Central memory CD8-positive, alpha-beta T cell (primary cell): ENCODE data around the gene STAT2.
"Not testable (repeated sequence)": the region's sequence is repeated elsewhere in the genome, so short reads cannot be mapped to it uniquely, and the experiment has no call there.

Experiments used
- ATAC-seq: fragments of 150-1000 bp; cut with Tn5 transposase; replicated peaks from 2 replicates; pipeline ENCODE4 v1.10.0; 2022; ENCODE audit warnings: mild to moderate bottlenecking, moderate FRiP score, moderate number of reproducible peaks; ENCODE audit not compliant: poor library complexity, severe bottlenecking; ENCODE audit errors: extremely low read depth
- DNase-seq, 2 donors: peaks; one replicate each; pipeline ENCODE4 v3.0.0; 2021; ENCODE audit warnings: low spot score in 2 of 2
- H3K27ac Mint-ChIP-seq: one replicate; pipeline ENCODE4 v1.8.0; 2022; ENCODE audit warnings: low read depth, mild to moderate bottlenecking, moderate library complexity, mixed read lengths
- H3K27me3 Mint-ChIP-seq: one replicate; pipeline ENCODE4 v1.8.0; 2022; ENCODE audit warnings: mixed read lengths
- H3K36me3 Mint-ChIP-seq: one replicate; pipeline ENCODE4 v1.8.0; 2022; ENCODE audit warnings: mild to moderate bottlenecking, moderate library complexity, mixed read lengths; ENCODE audit not compliant: insufficient read depth
- H3K4me1 Mint-ChIP-seq: one replicate; pipeline ENCODE4 v1.8.0; 2022; ENCODE audit warnings: mixed read lengths
- H3K4me3 Mint-ChIP-seq: one replicate; pipeline ENCODE4 v1.8.0; 2022; ENCODE audit warnings: mild to moderate bottlenecking, moderate library complexity, mixed read lengths
- H3K9me3 Mint-ChIP-seq: one replicate; pipeline ENCODE4 v1.8.0; 2022; ENCODE audit warnings: mixed read lengths

The STAT2 gene

GRCh38 chr12:56359851-56360767 lies at the start of gene STAT2:
STAT2 (minus strand) TSS chr12:56360107; CDS start chr12:56356571, 3,536 bp downstream.
- peak; percentile 97 for ATAC-seq
- DNase-seq, result peak; percentile 97 to 100
- peak within 1 kb of the TSS; percentile 98 for H3K27ac Mint-ChIP-seq
- H3K4me1 Mint-ChIP-seq, result peaks cover 16% of the 10 kb centered on the region
- H3K36me3 Mint-ChIP-seq, result peaks cover 13% of the 10 kb centered on the region
- H3K27me3 Mint-ChIP-seq, result no peaks in the 10 kb centered on the region
- peak within 1 kb of the TSS; percentile 90 for H3K4me3 Mint-ChIP-seq
- no peaks in the 10 kb centered on the region for H3K9me3 Mint-ChIP-seq

DNA sequence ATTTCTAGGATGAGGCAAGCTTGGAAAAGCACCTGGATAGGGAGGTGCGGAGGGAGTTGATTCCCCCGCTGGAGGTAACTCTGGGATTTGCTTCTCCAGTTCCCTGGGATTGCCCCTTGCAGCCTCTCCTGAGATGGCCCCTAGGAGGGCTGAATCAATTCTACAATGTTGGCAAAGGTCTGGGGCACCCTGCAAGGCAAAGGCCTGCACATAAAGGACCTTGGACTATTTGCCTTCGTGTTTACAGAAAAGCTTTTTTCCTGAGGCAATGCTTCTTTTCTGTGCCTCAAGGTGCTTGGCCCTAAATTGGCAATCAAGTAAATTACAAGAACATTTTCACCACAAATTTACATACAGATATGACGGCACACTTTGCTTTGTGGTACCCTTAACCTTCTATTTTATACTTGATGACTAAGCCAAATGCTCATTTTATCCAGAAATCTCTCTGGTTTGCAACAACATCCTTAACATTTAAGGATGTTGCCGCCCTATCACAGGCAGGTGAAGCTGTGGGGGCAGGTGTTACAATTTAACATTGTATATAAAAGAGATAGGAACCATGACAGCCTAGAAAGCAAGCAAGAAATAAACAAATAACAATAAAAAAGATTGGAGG lies 49.0 kb upstream of the STAT2 start:
- H3K4me1 Mint-ChIP-seq, result no peaks in the 10 kb centered on the region
- ATAC-seq (no peak), DNase-seq (no peak)
- H3K36me3 Mint-ChIP-seq, result no peaks in the 10 kb centered on the region
- H3K9me3 Mint-ChIP-seq, result no peaks in the 10 kb centered on the region
- H3K4me3 Mint-ChIP-seq, result no peak overlapping the region
- H3K27ac Mint-ChIP-seq, result no peak overlapping the region
- H3K27me3 Mint-ChIP-seq, result no peaks in the 10 kb centered on the region

- H3K27me3 Mint-ChIP-seq, H3K4me3 Mint-ChIP-seq, H3K36me3 Mint-ChIP-seq, H3K9me3 Mint-ChIP-seq, ATAC-seq, H3K27ac Mint-ChIP-seq, DNase-seq, H3K4me1 Mint-ChIP-seq: not testable (repeated sequence)
These were observed 44.3 kb upstream of the STAT2 start for GRCh38 chr12:56404227-56404626.

DNA sequence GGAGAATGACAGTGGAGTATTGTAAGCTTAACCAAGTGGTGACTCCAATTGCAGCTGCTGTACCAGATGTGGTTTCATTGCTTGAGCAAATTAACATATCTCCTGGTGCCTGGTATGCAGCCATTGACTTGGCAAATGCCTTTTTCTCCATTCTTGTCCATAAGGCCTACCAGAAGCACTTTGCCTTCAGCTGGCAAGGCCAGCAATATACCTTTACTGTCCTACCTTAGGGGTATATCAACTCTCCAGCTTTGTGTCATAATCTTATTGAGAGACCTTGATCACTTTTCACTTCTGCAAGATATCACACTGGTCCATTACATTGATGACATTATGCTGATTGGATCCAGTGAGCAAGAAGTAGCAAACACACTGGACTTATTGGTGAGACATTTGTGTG lies 41.7 kb upstream of the STAT2 start:
- not testable (repeated sequence) for ATAC-seq, H3K27me3 Mint-ChIP-seq, H3K4me1 Mint-ChIP-seq, DNase-seq, H3K36me3 Mint-ChIP-seq, H3K27ac Mint-ChIP-seq, H3K4me3 Mint-ChIP-seq
- H3K9me3 Mint-ChIP-seq, result peaks cover 11% of the 10 kb centered on the region

GRCh38 chr12:56401125-56401524 lies 41.2 kb upstream of the STAT2 start:
- H3K9me3 Mint-ChIP-seq, result peaks cover 11% of the 10 kb centered on the region
- not testable (repeated sequence) for H3K27ac Mint-ChIP-seq, ATAC-seq, DNase-seq, H3K4me3 Mint-ChIP-seq, H3K36me3 Mint-ChIP-seq, H3K27me3 Mint-ChIP-seq, H3K4me1 Mint-ChIP-seq

DNA sequence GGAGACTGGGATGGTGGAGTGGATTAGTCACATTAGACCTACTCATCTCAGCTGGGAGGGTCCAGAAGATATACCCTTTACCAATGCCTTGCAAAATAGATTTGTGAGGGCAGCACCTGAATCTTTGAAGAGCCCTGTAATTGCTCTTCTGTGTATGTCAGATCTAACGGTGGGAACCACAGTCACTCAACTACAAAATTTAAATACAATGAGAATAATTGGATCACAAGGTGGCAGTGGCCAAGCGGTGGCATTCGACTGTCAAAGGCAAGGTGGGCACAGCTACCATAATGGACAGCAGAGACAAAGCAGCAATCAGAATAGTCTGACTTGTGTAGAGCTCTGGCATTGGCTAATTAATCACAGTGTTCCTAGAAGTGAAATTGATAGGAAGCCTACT lies 39.6 kb upstream of the STAT2 start:
- not testable (repeated sequence) for H3K27me3 Mint-ChIP-seq, ATAC-seq, H3K4me3 Mint-ChIP-seq, DNase-seq, H3K36me3 Mint-ChIP-seq, H3K27ac Mint-ChIP-seq, H3K4me1 Mint-ChIP-seq
- H3K9me3 Mint-ChIP-seq, result peaks cover 11% of the 10 kb centered on the region

GRCh38 chr12:56398324-56398723 lies 38.4 kb upstream of the STAT2 start:
- Mint-ChIP-seq H3K27me3 (no peaks in the 10 kb centered on the region), H3K27ac (no peak overlapping the region), H3K9me3 (peaks cover 11% of the 10 kb centered on the region), H3K4me3 (no peak overlapping the region), H3K36me3 (peaks cover 4% of the 10 kb centered on the region), H3K4me1 (no peaks in the 10 kb centered on the region)
- ATAC-seq (no peak), DNase-seq (no peak)

DNA sequence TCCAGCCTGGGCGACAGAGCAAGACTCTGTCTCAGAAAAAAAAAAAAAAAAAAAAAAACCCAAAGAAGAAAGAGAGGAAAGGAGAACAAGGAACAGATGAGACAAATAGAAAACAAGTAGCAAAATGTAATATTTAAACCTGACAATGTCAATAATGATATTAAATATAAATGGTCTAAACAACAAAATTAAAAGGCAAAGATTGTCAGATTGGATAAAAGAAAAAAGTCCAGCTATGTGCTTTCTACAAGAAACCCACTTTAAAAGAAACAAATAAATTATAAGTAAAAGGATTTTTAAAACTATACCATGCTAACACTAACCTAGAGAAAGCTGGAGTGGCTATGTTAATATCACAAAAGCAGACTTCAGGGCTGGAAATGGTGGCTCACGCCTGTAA lies 32.4 kb upstream of the STAT2 start:
- no peak for DNase-seq
- no peaks in the 10 kb centered on the region for H3K9me3 Mint-ChIP-seq
- no peak overlapping the region for H3K27ac Mint-ChIP-seq
- H3K36me3 Mint-ChIP-seq, result no peaks in the 10 kb centered on the region
- H3K4me3 Mint-ChIP-seq, result no peak overlapping the region
- no peak for ATAC-seq
- H3K4me1 Mint-ChIP-seq, result no peaks in the 10 kb centered on the region
- no peaks in the 10 kb centered on the region for H3K27me3 Mint-ChIP-seq

DNA sequence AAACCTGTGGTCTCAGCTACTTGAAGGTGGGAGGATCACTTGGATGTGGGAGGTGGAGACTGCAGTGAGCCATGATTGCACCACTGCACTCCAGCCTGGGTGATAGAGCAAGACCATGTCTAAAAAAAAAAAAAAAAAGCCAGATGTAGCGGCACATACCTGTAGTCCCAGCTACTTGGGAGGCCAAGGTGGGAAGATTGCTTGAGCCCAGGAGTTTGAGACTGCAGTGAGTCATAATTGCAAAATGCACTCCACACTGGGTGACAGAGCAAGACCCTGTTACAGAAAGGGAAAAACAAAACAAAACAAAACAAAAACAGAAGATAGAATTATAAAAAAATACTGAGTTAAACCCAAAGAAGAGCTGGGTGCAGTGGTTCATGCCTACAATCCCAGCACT lies 31.8 kb upstream of the STAT2 start:
- no peak for DNase-seq
- ATAC-seq, result no peak
- Mint-ChIP-seq H3K27me3 (no peaks in the 10 kb centered on the region), H3K27ac (no peak overlapping the region), H3K36me3 (no peaks in the 10 kb centered on the region), H3K9me3 (no peaks in the 10 kb centered on the region), H3K4me3 (no peak overlapping the region), H3K4me1 (no peaks in the 10 kb centered on the region)

DNA sequence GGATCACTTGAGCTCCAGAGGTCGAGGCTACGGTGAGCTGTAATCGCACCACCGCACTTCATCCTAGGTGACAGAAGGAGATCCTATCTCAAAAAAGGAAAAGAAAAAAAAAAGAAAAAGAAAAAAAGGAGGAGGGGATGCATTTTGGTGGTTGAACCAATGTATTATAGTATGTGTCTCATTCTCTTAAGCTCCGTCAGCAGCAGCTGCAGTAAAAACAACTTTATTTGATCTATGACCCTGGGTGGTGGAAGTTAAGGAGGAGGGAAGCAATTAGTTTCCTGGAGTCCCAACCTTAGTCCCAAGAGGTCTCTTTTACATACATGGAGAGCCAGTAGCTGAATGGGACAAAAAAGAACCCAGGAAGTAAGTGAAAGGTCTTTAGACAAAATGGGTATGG lies 29.5 kb upstream of the STAT2 start:
- H3K4me3 Mint-ChIP-seq, result no peak overlapping the region
- no peaks in the 10 kb centered on the region for H3K4me1 Mint-ChIP-seq
- peaks cover 2% of the 10 kb centered on the region for H3K36me3 Mint-ChIP-seq
- no peak overlapping the region for H3K27ac Mint-ChIP-seq
- no peaks in the 10 kb centered on the region for H3K27me3 Mint-ChIP-seq
- DNase-seq (no peak), ATAC-seq (no peak)
- H3K9me3 Mint-ChIP-seq, result no peaks in the 10 kb centered on the region

GRCh38 chr12:56387152-56387736 lies 27.3 kb upstream of the STAT2 start:
- Mint-ChIP-seq H3K27me3 (no peaks in the 10 kb centered on the region), H3K4me1 (no peaks in the 10 kb centered on the region), H3K36me3 (peaks cover 2% of the 10 kb centered on the region), H3K27ac (no peak overlapping the region), H3K4me3 (no peak overlapping the region), H3K9me3 (no peaks in the 10 kb centered on the region)
- no peak for DNase-seq
- no peak for ATAC-seq

- H3K9me3 Mint-ChIP-seq, result no peaks in the 10 kb centered on the region
- ATAC-seq (no peak), DNase-seq (no peak)
- no peak overlapping the region for H3K4me3 Mint-ChIP-seq
- peaks cover 2% of the 10 kb centered on the region for H3K36me3 Mint-ChIP-seq
- no peaks in the 10 kb centered on the region for H3K4me1 Mint-ChIP-seq
- no peak overlapping the region for H3K27ac Mint-ChIP-seq
- no peaks in the 10 kb centered on the region for H3K27me3 Mint-ChIP-seq
These were observed 26.0 kb upstream of the STAT2 start for GRCh38 chr12:56385873-56386272.

GRCh38 chr12:56382611-56383010 lies 22.7 kb upstream of the STAT2 start:
- Mint-ChIP-seq H3K4me1 (no peaks in the 10 kb centered on the region), H3K4me3 (no peak overlapping the region), H3K36me3 (peaks cover 2% of the 10 kb centered on the region), H3K27ac (no peak overlapping the region), H3K27me3 (no peaks in the 10 kb centered on the region), H3K9me3 (no peaks in the 10 kb centered on the region)
- no peak for ATAC-seq
- DNase-seq, result no peak
